GM18868 (cell line): ENCODE measurements around the gene MED6.

Experiments used
- ATAC-seq: cut with Tn5 transposase; IDR thresholded peaks from one replicate; pipeline ENCODE4 v1.9.1; 2021; ENCODE audit warnings: mild to moderate bottlenecking, moderate library complexity; ENCODE audit not compliant: unreplicated experiment

The MED6 gene

GRCh38 chr14:70601162-70601561, 707 bp upstream of the MED6 start:
- ATAC-seq: no peak

GRCh38 chr14:70599345-70599744, 1.1 kb downstream of the MED6 start:
- ATAC-seq: no peak

GRCh38 chr14:70597731-70598130, 2.7 kb downstream of the MED6 start:
- no peak for ATAC-seq

- ATAC-seq: no peak
Measured at GRCh38 chr14:70595443-70596185, 4.8 kb downstream of the MED6 start.

- ATAC-seq: no peak
Measured at GRCh38 chr14:70594461-70594860, 6.0 kb downstream of the MED6 start.

- no peak for ATAC-seq
Measured at GRCh38 chr14:70585231-70585630, 15.2 kb downstream of the MED6 start.

GRCh38 chr14:70576891-70577290, 23.6 kb downstream of the MED6 start:
- no peak for ATAC-seq

- ATAC-seq: no peak
Measured at GRCh38 chr14:70573050-70573449, 27.4 kb downstream of the MED6 start.

GRCh38 chr14:70571139-70571538, 29.3 kb downstream of the MED6 start:
- ATAC-seq: no peak

- no peak for ATAC-seq
Measured at GRCh38 chr14:70567791-70568190, 32.7 kb downstream of the MED6 start.

- no peak for ATAC-seq
Measured at GRCh38 chr14:70563869-70564268, 36.6 kb downstream of the MED6 start.

- no peak for ATAC-seq
Measured at GRCh38 chr14:70563417-70563816, 37.0 kb downstream of the MED6 start.

- no peak for ATAC-seq
Measured at GRCh38 chr14:70558356-70558755, 42.1 kb downstream of the MED6 start.

GRCh38 chr14:70555890-70556289, 44.6 kb downstream of the MED6 start:
- no peak for ATAC-seq

- ATAC-seq: no peak
Measured at GRCh38 chr14:70538087-70538486, 62.4 kb downstream of the MED6 start.

- ATAC-seq: no peak
Measured at GRCh38 chr14:70536830-70537229, 63.6 kb downstream of the MED6 start.

GRCh38 chr14:70534904-70535303, 65.6 kb downstream of the MED6 start, which contains the start of gene ADAM20:
Gene ADAM20, minus strand, starts transcription at chr14:70535004. Its CDS starts 10,247 bp downstream, at chr14:70524757.
- ATAC-seq: no peak
